Endothelial cell of umbilical vein (primary cell): Measurements from ENCODE around the gene KRT8.

Source experiments
- EZH2 ChIP-seq: IDR thresholded peaks from 2 replicates; pipeline ENCODE4 v1.6.1; 2012; ENCODE audit warnings: borderline replicate concordance, low read depth, mild to moderate bottlenecking, moderate library complexity, low read length, inconsistent platforms; ENCODE audit not compliant: severe bottlenecking
- GATA2 ChIP-seq: IDR thresholded peaks from 2 replicates; pipeline ENCODE4 v1.7.0; 2011; ENCODE audit warnings: low read depth, mild to moderate bottlenecking, moderate library complexity, mixed read lengths, low read length; ENCODE audit not compliant: insufficient read length, insufficient read depth
- POLR2A ChIP-seq: IDR thresholded peaks from 2 replicates; pipeline ENCODE4 v1.6.1; 2012; ENCODE audit warnings: low read depth, mild to moderate bottlenecking, control low read depth, low read length
- POLR2AphosphoS5 ChIP-seq: IDR thresholded peaks from 2 replicates; pipeline ENCODE4 v1.6.1; 2012; ENCODE audit warnings: low read depth, mild to moderate bottlenecking, control low read depth, low read length, moderate library complexity; ENCODE audit not compliant: insufficient read depth
- TF ChIP-seq, protein P1 (sequence below): IDR thresholded peaks from 2 replicates; pipeline ENCODE4 v1.6.1; 2011; ENCODE audit not compliant: insufficient read depth, insufficient read length
- TF ChIP-seq, protein P2 (sequence below), 2 donors: IDR thresholded peaks; 1 replicate in 1 of 2; 2 replicates in 1 of 2; pipeline ENCODE4 v1.5.1; 2011; ENCODE audit warnings: low read length in 2 of 2, mild to moderate bottlenecking in 2 of 2, moderate library complexity in 2 of 2, control low read depth in 1 of 2, inconsistent platforms in 1 of 2, low read depth in 1 of 2; ENCODE audit not compliant: insufficient read depth in 1 of 2; ENCODE audit errors: extremely low read depth in 1 of 2

DNA sequence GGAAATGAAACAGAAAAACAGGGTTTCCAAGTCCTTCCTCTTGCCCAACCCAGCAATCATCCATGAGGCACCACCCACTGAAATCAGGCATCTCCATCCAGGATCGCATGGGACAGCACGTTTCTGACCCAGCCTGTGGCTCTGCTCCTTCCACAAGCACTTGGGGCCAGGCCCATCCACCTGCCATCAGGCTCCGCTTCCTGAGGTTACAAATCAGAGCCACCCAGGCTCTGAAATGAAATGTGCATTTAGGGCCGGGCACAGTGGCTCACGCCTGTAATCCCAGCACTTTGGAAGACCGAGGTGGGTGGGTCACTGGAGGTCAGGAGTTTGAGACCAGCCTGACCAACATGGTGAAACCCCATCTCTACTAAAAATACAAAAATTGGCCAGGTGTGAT lies 55.4 kb downstream of the KRT8 start:
- TF ChIP-seq POLR2A: no peak
- TF ChIP-seq, protein P1, sequence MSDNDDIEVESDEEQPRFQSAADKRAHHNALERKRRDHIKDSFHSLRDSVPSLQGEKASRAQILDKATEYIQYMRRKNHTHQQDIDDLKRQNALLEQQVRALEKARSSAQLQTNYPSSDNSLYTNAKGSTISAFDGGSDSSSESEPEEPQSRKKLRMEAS: no peak
- TF ChIP-seq, protein P2, sequence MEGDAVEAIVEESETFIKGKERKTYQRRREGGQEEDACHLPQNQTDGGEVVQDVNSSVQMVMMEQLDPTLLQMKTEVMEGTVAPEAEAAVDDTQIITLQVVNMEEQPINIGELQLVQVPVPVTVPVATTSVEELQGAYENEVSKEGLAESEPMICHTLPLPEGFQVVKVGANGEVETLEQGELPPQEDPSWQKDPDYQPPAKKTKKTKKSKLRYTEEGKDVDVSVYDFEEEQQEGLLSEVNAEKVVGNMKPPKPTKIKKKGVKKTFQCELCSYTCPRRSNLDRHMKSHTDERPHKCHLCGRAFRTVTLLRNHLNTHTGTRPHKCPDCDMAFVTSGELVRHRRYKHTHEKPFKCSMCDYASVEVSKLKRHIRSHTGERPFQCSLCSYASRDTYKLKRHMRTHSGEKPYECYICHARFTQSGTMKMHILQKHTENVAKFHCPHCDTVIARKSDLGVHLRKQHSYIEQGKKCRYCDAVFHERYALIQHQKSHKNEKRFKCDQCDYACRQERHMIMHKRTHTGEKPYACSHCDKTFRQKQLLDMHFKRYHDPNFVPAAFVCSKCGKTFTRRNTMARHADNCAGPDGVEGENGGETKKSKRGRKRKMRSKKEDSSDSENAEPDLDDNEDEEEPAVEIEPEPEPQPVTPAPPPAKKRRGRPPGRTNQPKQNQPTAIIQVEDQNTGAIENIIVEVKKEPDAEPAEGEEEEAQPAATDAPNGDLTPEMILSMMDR (IDR thresholded peaks at IDR 0.05; ENCODE audit: extremely low read depth in 1 of 2, insufficient read depth in 1 of 2, low read depth in 1 of 2, low read length in 2 of 2): no peak
- no peak for TF ChIP-seq EZH2
- no peak for TF ChIP-seq POLR2AphosphoS5
- no peak for TF ChIP-seq GATA2
